HT-29 (cell line): ENCODE measurements around the gene PRODH. TPM values are rescaled to one million over a fixed set of nuclear protein-coding genes. Genes with fewer than 3 reads are reported as not detected.
"Not testable (repeated sequence)": the region's sequence is repeated elsewhere in the genome, so short reads cannot be mapped to it uniquely, and the experiment has no call there.

Experiments
- DNase-seq: peaks from one replicate; pipeline ENCODE4 v3.0.0-alpha.2; 2015; ENCODE audit warnings: low spot score
- total RNA-seq: library from RNA; depleted of rRNA; stranded (reverse); fragments of >200 nt; shearing (Covaris generic); gene quantifications from 2 replicates; pipeline ENCODE4 v1.2.3, GENCODE V29; 2014; rRNA removed

Gene PRODH
- total RNA-seq, 1 experiment from 2014 or later: 1.4 TPM

DNA sequence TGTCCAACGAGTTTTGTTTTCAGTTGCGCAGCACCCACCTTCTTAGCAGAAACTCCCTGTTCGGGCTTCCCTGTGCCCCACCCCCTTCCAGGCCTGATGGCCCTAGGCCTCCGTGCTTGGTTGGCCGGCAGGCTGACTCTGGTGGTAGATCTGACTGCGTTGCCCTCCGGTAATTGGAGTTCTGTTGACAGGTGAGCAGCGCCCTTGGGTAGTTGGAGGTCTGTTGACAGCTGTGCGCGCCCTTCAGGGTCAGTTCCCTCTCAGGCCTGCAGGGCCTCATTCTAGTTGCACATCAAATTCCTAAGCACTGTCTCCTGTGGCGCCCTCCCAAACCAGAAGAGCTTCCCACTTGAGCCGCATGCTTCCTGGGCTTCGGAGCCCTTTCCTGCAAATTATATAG, 29.2 kb downstream of the PRODH start:
- DNase-seq: no peak

DNA sequence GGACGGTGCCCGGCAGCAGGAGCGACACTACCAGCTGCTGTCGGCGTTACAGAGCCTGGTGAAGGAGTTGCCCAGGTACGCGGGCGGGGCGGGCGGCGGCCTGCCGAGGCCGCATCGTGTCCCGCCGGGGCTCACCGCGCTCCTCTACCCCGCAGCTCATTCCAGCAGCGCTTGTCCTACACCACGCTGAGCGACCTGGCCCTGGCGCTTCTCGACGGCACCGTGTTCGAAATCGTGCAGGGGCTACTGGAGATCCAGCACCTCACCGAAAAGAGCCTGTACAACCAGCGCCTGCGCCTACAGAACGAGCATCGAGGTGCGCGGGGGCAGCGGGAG, 29.7 kb downstream of the PRODH start:
- DNase-seq: not testable (repeated sequence)

DNA sequence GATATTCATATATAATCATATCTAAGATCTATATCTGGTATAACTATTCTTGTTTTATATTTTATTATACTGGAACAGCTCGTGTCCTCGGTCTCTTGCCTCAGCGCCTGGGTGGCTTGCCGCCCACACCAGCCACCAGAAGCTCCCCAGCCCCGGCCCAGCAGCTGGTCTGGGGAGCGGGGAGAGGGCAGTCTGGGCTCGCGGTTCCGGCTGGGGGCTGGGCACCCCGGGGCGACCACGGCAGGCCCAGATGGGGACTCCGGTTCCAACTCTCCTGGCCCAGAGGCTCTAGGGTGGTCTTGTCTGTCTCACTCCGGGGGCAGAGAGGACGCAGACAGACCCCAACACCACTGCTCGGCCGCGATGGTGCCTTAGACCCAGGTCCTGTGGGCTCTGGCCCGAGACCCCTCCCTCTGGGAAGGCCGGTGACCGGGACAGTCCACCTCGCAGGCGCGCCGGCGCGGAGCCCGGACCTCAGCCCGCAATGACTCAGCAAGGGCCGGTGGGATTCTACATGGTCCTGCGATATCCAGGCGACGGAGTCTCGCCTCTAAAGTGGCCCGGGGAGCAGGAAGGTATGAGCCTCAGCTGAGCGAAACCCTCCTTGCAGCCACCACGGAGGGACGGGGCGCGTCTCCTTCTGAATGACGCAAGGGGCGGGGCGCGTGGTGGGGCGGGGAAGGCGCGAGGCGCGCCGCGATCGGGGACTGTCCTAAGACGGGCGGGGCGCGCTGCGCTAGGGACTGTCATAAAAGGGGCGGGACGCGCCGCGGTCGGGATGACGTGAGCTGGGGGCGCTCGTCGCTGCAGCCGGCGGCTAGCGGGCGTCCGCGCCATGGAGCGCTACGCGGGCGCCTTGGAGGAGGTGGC, 30.3 kb downstream of the PRODH start, which contains the start of gene DGCR6:
Gene DGCR6 (plus strand): TSS at position 781 of the 870 bp plus-strand sequence. CDS start 55 bp downstream, at position 836.
- DNase-seq: no peak

DNA sequence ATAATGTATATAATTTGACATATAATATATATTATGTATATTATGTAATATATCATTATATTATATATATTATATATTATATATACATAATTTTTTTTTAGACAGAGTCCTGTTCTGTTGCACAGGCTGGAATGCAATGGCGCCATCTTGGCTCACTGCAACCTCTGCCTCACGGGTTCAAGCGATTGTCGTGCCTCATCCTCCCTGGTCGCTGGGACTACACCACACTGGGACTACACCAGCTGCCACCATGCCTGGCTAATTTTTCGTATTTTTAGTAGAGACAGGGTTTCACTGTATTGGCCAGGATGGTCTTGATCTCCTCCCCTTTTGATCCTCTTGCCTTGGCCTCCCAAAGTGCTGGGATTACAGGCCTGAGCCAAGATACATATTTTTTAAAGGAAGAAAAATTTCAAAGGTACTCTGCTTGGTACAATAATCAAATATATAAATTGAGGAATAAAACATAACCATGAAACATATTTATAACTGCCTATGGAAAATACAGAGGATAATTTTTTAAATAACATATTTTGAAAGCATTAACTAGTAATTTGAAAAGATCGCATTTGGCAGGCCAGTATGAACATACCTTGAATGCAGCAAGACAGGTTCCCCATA, 39.9 kb downstream of the PRODH start:
- not testable (repeated sequence) for DNase-seq

DNA sequence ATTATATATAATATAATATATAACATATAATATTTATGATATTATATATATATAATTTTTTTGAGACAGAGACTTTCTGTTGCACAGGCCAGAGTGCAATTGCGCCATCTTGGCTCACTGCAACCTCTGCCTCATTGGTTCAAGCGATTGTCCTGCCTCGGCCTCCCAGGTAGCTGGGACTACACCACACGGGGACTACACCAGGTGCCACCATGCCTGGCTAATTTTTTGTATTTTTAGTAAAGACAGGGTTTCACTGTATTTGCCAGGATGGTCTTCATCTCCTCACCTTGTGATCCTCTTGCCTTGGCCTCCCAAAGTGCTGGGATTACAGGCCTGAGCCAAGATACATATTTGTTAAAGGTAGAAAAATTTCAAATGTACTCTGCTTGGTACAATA, 42.3 kb downstream of the PRODH start:
- DNase-seq: not testable (repeated sequence)

DNA sequence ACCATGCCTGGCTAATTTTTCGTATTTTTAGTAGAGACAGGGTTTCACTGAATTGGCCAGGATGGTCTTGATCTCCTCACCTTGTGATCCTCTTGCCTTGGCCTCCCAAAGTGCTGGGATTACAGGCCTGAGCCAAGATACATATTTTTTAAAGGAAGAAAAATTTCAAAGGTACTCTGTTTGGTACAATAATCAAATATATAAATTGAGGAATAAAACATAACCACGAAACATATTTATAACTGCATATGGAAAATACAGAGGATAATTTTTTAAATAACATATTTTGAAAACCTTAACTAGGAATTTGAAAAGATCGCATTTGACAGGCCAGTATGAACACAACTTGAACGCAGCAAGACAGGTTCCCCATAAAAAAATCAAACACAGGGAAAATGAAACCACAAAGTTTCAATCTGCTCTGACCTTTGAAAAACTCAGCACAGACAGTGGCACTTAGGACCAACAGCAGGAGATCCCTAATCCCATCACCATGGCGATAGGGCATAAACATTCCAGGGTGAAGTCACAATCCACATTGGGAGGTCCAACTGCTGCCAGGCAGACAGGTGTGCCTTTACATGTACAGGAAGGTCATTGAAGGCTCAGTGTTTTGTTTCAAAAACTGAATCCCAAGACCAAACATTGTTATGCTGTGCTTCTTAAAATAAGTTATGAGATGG, 45.4 kb downstream of the PRODH start:
- DNase-seq: not testable (repeated sequence)

DNA sequence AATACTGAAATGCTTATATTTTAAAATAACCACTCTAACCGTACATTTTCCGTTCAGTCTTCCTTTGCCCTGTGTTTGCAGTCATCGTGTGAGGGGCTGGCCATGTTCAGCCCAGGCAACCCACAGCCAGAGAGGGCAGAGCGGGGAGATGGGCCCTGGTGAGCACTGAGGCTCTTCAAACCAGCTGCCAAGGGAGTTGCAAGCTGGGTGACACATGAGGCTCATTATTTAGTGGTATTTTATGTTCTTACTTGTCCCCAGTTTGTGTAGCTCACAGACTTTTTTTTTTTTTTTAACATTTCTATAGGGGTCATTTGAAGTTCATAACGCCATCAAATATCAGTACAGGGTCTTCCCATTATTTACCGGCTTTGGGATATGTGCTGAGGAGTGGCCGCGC, 48.0 kb downstream of the PRODH start:
- no peak for DNase-seq

DNA sequence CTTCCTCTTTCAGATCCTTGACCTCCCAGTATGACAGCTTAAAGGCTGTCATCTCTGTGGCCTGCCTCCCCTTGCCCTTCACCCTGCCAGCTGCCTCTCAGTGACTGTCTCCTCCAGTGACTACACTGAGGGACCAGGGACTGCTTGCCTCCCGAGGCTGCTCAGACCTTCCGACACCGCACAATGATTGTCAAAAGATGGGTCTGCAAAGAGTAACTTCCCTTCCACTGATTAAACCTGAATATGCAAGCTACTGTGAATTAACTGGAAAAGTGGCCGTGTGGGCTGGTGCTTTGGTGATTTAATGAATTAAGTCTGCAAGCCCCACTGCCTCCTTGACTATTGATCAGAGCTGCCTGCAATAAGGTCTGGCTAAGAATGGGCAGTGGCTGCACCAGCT, 51.6 kb downstream of the PRODH start:
- not testable (repeated sequence) for DNase-seq

DNA sequence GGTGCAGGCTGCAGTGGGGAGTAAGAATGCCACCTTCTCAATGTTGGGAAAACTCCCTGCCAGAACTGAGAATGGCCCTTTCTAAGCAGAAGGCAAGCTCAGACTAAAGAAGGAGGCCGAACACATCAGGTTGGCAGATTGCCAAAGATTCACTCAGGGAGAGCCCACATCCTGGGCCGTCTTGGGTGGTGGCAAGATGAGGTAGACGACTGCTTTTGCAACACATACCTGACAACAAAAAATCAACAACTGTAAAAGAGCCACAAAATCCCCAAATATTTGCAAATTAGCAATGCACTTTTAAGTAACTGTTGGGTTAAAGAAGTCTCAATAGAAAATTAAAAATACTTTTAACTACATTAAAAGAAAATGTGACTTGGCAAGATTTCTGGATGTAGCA, 54.8 kb downstream of the PRODH start:
- peak; percentile 0 for DNase-seq

Other genes with a start within 250 kb of the PRODH start
- 0.70 and 2.2 TPM in 2 replicates for gene DGCR6, start 30.0 kb downstream of the PRODH start, total RNA-seq
- gene DGCR2, start 186.1 kb upstream of the PRODH start, total RNA-seq: 105 and 114 TPM in 2 replicates
- not detected in 2 replicates for gene TSSK2, start 195.0 kb upstream of the PRODH start, total RNA-seq
- gene ESS2, start 208.4 kb upstream of the PRODH start, total RNA-seq: 18.1 and 23.4 TPM in 2 replicates
- gene GSC2, start 214.0 kb upstream of the PRODH start, total RNA-seq: not detected in 2 replicates
- gene SLC25A1, start 242.4 kb upstream of the PRODH start, total RNA-seq: 462 and 466 TPM in 2 replicates